ENCODE measurements around the gene WSB2.

WSB2 gene

DNA sequence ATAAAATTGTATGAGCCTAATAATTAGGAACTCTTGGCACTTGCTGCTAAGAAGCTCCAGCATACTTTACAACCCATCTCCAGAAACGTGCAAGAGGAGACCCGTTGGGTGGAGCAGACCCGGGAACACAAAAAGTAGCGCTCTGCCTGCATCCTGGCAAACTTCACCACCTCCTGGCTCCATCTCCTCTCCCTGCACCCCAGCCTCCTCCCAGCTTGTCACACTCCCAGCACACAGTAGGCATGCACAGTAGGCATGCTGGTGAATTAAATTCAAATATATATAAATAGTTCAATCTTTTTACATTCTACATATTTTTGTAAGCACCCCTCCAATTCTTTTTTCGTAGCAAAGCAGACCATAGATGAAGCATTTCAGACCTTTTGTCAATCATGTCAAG is 41.6 kb upstream of the WSB2 start:
- H3K27ac ChIP-seq, result peak overlapping the region; percentile 83
- no peak for TF ChIP-seq CTCF (conservative IDR thresholded peaks at IDR 0.05; ENCODE audit: low read depth)
- ChIA-PET CTCF (interaction anchor here (1.0 to 1.1 kb wide), 3 partner anchors 34 to 274 kb away, joined by 3 to 4 read pairs (median 3); partner anchors contain the start of gene SUDS3), POLR2A (ENCODE audit: low non-redundant PET) (interaction anchor here (0.6 kb wide), 1 partner anchor 96 kb away, joined by 4 read pairs; no protein-coding TSS in a partner anchor)
- peak; percentile 29 for DNase-seq (ENCODE audit: low spot score)

DNA sequence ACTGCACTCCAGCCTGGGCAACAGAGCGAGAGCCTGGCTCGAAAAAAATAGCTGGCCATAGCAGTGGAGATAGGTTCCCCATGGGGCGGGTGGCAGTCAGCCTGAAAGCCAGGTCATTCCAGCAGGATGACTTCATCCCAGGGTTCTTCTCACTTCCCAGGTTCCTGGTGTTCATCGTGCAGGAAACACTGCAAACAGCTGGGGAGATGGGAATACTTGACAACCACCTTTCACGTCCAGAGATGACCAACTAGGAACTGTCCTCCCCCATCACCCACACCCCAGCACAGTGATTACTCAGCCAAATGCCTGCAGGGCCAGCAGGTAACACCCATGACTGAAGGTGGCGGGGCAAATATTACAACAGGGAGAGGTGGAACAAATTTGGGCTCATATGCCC is 41.1 kb upstream of the WSB2 start:
- ChIA-PET POLR2A (ENCODE audit: low non-redundant PET) (interaction anchor here (0.6 kb wide), 1 partner anchor 96 kb away, joined by 4 read pairs; no protein-coding TSS in a partner anchor), CTCF (interaction anchor here (0.8 to 1.1 kb wide), 2 partner anchors 60 to 274 kb away, joined by 3 to 4 read pairs; no protein-coding TSS in a partner anchor)
- DNase-seq (ENCODE audit: low spot score), result peak; percentile 89
- peak overlapping the region; percentile 83 for H3K27ac ChIP-seq
- no peak for TF ChIP-seq CTCF (conservative IDR thresholded peaks at IDR 0.05; ENCODE audit: low read depth)

DNA sequence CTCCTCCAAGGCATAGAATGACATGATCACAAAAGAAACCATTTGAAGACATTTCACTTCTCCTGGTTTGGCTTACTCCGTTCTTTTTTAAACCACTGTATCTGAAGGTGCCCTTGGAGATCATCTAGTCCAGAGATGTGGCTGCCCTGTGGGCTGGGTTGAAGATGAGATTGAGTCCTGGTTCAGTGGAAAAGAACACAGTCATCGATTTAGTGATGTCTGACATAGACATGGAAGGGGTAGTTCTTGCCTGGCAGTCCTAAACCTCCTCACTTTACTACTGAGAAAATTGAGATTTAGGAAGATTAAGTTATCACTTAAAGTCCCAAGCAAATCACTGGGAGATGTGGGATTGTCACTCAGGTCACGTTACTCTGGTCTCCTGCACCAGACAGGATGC is 40.1 kb upstream of the WSB2 start:
- no peak for TF ChIP-seq CTCF (conservative IDR thresholded peaks at IDR 0.05; ENCODE audit: low read depth)
- H3K27ac ChIP-seq, result no peak overlapping the region
- CTCF ChIA-PET, result interaction anchor here (0.9 kb wide), 1 partner anchor 706 kb away, joined by 3 read pairs; no protein-coding TSS in a partner anchor
- POLR2A ChIA-PET (ENCODE audit: low non-redundant PET), result no interaction called here
- no peak for DNase-seq (ENCODE audit: low spot score)

DNA sequence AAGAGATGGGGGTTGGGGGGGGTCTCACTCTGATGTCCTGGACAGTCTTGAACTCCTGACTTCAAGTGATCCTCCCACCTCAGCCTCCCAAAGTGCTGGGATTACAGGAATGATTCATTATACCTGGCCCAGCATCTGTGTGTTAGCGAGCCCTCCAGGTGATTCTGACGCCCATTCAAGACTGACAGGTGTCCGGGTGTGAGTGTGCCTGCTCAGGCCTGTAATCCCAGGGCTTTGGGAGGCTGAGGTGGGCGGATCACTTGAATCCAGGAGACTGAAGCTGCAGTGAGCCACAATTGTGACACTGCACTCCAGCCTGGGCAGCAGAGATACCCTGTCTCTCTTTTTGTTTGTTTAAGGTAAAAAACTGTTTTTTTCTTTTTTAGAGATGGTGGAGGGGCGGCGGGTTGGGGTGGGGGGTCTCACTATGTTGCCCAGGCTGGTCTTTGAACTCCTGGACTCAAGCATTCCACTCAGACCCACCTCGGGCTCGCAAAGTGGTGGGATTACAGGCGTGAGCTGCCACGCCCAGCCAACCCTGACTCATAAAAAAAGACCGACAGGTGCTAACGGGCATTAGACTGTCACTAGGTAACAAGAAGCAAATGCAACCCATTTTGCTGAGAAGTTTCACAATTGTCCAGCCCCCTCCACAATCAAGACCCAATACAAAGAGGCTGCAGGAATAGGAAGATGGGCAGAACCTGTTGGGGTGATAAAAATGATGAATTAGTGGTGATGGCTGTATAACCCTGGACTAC is 38.1 kb upstream of the WSB2 start:
- ChIA-PET CTCF (no interaction called here), POLR2A (ENCODE audit: low non-redundant PET) (no interaction called here)
- TF ChIP-seq CTCF (conservative IDR thresholded peaks at IDR 0.05; ENCODE audit: low read depth), result no peak
- no peak overlapping the region for H3K27ac ChIP-seq
- peak; percentile 23 for DNase-seq (ENCODE audit: low spot score)

- CTCF ChIA-PET, result no interaction called here
- no peak for DNase-seq (ENCODE audit: low spot score)
- no peak for TF ChIP-seq CTCF (conservative IDR thresholded peaks at IDR 0.05; ENCODE audit: low read depth)
- POLR2A ChIA-PET (ENCODE audit: low non-redundant PET), result no interaction called here
- no peak overlapping the region for H3K27ac ChIP-seq
Measured at GRCh38 chr12:118098401-118098800, 37.4 kb upstream of the WSB2 start.

DNA sequence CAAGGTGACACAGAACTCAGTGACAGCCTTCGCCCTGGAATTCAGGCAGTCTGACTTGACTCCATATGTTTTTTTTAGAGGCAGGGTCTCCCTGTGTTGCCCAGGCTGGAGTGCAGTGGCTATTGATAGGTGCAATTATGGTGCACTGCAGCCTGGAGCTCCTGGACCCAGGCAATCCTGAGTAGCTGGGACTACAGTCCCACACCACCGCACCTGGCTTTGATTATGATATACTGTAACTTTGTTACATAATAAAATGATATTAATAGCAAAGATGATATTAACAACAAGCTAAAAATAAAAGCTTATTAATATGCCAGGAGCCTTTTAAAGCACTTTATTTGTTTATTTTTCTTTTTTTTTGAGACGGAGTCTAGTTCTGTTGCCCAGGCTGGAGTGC is 33.1 kb upstream of the WSB2 start:
- no peak overlapping the region for H3K27ac ChIP-seq
- DNase-seq (ENCODE audit: low spot score), result no peak
- TF ChIP-seq CTCF (conservative IDR thresholded peaks at IDR 0.05; ENCODE audit: low read depth), result no peak
- ChIA-PET POLR2A (ENCODE audit: low non-redundant PET) (no interaction called here), CTCF (no interaction called here)

Data from RWPE1 (cell line).